H1 (cell line): Measurements from ENCODE around the gene DDX51.

ENCODE experiments used
- CBX5 ChIP-seq: fragments of 300-800, 300-1000 bp; sonication (generic); IDR thresholded peaks from 2 replicates; pipeline ENCODE4 v1.7.1; 2016; ENCODE audit warnings: antibody characterized with exemption, low read length, low read depth
- EP300 ChIP-seq, 2 experiments: IDR thresholded peaks; 1 replicate in 1 of 2; 2 replicates in 1 of 2; pipeline ENCODE4 v1.6.1; 2011 to 2012; ENCODE audit warnings: low read depth in 2 of 2, low read length in 2 of 2, mild to moderate bottlenecking in 2 of 2, borderline replicate concordance in 1 of 2, inconsistent platforms in 1 of 2, moderate library complexity in 1 of 2
- EZH2 ChIP-seq: fragments of 200-600 bp; sonication (generic); IDR thresholded peaks from 2 replicates; pipeline ENCODE4 v1.7.1; 2012; ENCODE audit warnings: low read depth, mild to moderate bottlenecking, moderate library complexity, low read length, inconsistent platforms; ENCODE audit not compliant: severe bottlenecking
- GABPA ChIP-seq: IDR thresholded peaks from 2 replicates; pipeline ENCODE4 v1.6.1; 2011; ENCODE audit warnings: mild to moderate bottlenecking, low read length, moderate library complexity, borderline replicate concordance; ENCODE audit not compliant: insufficient read depth
- GTF2F1 ChIP-seq: IDR thresholded peaks from 2 replicates; pipeline ENCODE4 v1.6.1; 2012; ENCODE audit warnings: low read depth, low read length, improper control_type of control experiment, borderline replicate concordance
- JUND ChIP-seq: IDR thresholded peaks from 2 replicates; pipeline ENCODE4 v1.6.1; 2011; ENCODE audit warnings: mild to moderate bottlenecking, improper control_type of control experiment, low read length
- POLR2A ChIP-seq, 2 experiments: IDR thresholded peaks; 1 replicate in 1 of 2; 2 replicates in 1 of 2; pipeline ENCODE4 v1.6.1; 2011; ENCODE audit warnings: low read depth in 2 of 2, low read length in 2 of 2, mild to moderate bottlenecking in 2 of 2; ENCODE audit errors: control extremely low read depth in 1 of 2
- RBBP5 ChIP-seq: IDR thresholded peaks from 2 replicates; pipeline ENCODE4 v1.7.1; 2012; ENCODE audit warnings: low read depth, mild to moderate bottlenecking, inconsistent platforms, low read length, moderate library complexity, borderline replicate concordance
- SIX5 ChIP-seq: IDR thresholded peaks from 2 replicates; pipeline ENCODE4 v1.6.1; 2011; ENCODE audit warnings: mild to moderate bottlenecking, low read depth, low read length
- SP1 ChIP-seq: IDR thresholded peaks from 2 replicates; pipeline ENCODE4 v1.6.1; 2011; ENCODE audit warnings: low read depth, low read length
- TF ChIP-seq, protein P1 (sequence below), 3 experiments: IDR thresholded peaks; 1 replicate in 2 of 3; 2 replicates in 1 of 3; pipeline versions ENCODE4 v1.5.1 to v1.6.1; 2011; ENCODE audit warnings: low read length in 3 of 3, mild to moderate bottlenecking in 3 of 3, inconsistent platforms in 2 of 3, low read depth in 1 of 3, moderate library complexity in 1 of 3; ENCODE audit not compliant: insufficient read depth in 1 of 3; ENCODE audit errors: control extremely low read depth in 1 of 3
- TF ChIP-seq, protein P2 (sequence below): IDR thresholded peaks from 2 replicates; pipeline ENCODE4 v1.6.1; 2011; ENCODE audit warnings: low read depth, mild to moderate bottlenecking, low read length; ENCODE audit not compliant: insufficient read depth
- TF ChIP-seq, protein P3 (sequence below): fragments of 300-600 bp; sonication (generic); IDR thresholded peaks from 2 replicates; pipeline ENCODE4 v1.7.1; 2012; ENCODE audit warnings: low read length, moderate library complexity, mild to moderate bottlenecking, inconsistent platforms; ENCODE audit not compliant: insufficient replicate concordance

DNA sequence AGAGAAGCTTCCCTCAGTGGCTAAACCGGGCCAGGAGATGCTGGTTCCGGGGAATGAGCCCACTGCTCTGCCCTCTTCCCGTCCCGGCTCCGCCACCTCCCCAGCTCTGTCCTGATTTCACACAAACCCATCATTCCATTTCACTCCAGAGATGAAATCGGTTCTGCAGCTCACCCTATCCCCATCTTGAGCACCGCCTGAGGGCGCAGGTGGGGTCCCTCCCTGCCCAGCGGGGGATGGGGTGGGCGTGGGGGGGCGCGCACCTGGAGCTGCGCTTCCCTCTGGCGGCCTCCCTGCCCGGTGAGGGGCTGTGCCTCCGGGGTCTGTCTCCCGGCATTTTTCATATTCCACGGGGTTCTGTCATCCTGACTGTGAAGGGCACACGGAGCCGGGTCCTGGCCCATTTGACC lies 44.8 kb upstream of the DDX51 start:
- TF ChIP-seq GTF2F1 (no peak), GABPA (no peak), SIX5 (no peak), CBX5 (no peak), SP1 (no peak), EZH2 (no peak), JUND (no peak), POLR2A (IDR thresholded peaks at IDR 0.05; ENCODE audit: control extremely low read depth in 1 of 2, low read depth in 2 of 2, low read length in 2 of 2) (no peak), EP300 (IDR thresholded peaks at IDR 0.05; ENCODE audit: borderline replicate concordance in 1 of 2, low read depth in 2 of 2, low read length in 2 of 2) (no peak), RBBP5 (no peak)
- TF ChIP-seq, protein P1, sequence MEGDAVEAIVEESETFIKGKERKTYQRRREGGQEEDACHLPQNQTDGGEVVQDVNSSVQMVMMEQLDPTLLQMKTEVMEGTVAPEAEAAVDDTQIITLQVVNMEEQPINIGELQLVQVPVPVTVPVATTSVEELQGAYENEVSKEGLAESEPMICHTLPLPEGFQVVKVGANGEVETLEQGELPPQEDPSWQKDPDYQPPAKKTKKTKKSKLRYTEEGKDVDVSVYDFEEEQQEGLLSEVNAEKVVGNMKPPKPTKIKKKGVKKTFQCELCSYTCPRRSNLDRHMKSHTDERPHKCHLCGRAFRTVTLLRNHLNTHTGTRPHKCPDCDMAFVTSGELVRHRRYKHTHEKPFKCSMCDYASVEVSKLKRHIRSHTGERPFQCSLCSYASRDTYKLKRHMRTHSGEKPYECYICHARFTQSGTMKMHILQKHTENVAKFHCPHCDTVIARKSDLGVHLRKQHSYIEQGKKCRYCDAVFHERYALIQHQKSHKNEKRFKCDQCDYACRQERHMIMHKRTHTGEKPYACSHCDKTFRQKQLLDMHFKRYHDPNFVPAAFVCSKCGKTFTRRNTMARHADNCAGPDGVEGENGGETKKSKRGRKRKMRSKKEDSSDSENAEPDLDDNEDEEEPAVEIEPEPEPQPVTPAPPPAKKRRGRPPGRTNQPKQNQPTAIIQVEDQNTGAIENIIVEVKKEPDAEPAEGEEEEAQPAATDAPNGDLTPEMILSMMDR (IDR thresholded peaks at IDR 0.05; ENCODE audit: control extremely low read depth in 1 of 3, insufficient read depth in 1 of 3, low read depth in 1 of 3, low read length in 3 of 3), result no peak
- TF ChIP-seq, protein P2, sequence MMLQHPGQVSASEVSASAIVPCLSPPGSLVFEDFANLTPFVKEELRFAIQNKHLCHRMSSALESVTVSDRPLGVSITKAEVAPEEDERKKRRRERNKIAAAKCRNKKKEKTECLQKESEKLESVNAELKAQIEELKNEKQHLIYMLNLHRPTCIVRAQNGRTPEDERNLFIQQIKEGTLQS, result no peak
- TF ChIP-seq, protein P3, sequence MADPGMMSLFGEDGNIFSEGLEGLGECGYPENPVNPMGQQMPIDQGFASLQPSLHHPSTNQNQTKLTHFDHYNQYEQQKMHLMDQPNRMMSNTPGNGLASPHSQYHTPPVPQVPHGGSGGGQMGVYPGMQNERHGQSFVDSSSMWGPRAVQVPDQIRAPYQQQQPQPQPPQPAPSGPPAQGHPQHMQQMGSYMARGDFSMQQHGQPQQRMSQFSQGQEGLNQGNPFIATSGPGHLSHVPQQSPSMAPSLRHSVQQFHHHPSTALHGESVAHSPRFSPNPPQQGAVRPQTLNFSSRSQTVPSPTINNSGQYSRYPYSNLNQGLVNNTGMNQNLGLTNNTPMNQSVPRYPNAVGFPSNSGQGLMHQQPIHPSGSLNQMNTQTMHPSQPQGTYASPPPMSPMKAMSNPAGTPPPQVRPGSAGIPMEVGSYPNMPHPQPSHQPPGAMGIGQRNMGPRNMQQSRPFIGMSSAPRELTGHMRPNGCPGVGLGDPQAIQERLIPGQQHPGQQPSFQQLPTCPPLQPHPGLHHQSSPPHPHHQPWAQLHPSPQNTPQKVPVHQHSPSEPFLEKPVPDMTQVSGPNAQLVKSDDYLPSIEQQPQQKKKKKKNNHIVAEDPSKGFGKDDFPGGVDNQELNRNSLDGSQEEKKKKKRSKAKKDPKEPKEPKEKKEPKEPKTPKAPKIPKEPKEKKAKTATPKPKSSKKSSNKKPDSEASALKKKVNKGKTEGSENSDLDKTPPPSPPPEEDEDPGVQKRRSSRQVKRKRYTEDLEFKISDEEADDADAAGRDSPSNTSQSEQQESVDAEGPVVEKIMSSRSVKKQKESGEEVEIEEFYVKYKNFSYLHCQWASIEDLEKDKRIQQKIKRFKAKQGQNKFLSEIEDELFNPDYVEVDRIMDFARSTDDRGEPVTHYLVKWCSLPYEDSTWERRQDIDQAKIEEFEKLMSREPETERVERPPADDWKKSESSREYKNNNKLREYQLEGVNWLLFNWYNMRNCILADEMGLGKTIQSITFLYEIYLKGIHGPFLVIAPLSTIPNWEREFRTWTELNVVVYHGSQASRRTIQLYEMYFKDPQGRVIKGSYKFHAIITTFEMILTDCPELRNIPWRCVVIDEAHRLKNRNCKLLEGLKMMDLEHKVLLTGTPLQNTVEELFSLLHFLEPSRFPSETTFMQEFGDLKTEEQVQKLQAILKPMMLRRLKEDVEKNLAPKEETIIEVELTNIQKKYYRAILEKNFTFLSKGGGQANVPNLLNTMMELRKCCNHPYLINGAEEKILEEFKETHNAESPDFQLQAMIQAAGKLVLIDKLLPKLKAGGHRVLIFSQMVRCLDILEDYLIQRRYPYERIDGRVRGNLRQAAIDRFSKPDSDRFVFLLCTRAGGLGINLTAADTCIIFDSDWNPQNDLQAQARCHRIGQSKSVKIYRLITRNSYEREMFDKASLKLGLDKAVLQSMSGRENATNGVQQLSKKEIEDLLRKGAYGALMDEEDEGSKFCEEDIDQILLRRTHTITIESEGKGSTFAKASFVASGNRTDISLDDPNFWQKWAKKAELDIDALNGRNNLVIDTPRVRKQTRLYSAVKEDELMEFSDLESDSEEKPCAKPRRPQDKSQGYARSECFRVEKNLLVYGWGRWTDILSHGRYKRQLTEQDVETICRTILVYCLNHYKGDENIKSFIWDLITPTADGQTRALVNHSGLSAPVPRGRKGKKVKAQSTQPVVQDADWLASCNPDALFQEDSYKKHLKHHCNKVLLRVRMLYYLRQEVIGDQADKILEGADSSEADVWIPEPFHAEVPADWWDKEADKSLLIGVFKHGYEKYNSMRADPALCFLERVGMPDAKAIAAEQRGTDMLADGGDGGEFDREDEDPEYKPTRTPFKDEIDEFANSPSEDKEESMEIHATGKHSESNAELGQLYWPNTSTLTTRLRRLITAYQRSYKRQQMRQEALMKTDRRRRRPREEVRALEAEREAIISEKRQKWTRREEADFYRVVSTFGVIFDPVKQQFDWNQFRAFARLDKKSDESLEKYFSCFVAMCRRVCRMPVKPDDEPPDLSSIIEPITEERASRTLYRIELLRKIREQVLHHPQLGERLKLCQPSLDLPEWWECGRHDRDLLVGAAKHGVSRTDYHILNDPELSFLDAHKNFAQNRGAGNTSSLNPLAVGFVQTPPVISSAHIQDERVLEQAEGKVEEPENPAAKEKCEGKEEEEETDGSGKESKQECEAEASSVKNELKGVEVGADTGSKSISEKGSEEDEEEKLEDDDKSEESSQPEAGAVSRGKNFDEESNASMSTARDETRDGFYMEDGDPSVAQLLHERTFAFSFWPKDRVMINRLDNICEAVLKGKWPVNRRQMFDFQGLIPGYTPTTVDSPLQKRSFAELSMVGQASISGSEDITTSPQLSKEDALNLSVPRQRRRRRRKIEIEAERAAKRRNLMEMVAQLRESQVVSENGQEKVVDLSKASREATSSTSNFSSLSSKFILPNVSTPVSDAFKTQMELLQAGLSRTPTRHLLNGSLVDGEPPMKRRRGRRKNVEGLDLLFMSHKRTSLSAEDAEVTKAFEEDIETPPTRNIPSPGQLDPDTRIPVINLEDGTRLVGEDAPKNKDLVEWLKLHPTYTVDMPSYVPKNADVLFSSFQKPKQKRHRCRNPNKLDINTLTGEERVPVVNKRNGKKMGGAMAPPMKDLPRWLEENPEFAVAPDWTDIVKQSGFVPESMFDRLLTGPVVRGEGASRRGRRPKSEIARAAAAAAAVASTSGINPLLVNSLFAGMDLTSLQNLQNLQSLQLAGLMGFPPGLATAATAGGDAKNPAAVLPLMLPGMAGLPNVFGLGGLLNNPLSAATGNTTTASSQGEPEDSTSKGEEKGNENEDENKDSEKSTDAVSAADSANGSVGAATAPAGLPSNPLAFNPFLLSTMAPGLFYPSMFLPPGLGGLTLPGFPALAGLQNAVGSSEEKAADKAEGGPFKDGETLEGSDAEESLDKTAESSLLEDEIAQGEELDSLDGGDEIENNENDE, result no peak
